Hepatocyte (in vitro differentiated cells): Measurements from ENCODE around the gene GLRA1. TPM values are rescaled to one million over a fixed set of nuclear protein-coding genes. Genes with fewer than 3 reads are reported as not detected.

Experiments
- DNase-seq: peaks from one replicate; pipeline ENCODE4 v3.0.0-alpha.2; 2016; ENCODE audit warnings: low spot score
- H2AFZ ChIP-seq: fragments of 200-600 bp; sonication (generic); 2 replicates; pipeline ENCODE4 v1.6.0; 2016; ENCODE audit warnings: antibody characterized with exemption, mild to moderate bottlenecking
- H3K27ac ChIP-seq: fragments of 200-600 bp; sonication (generic); 2 replicates; pipeline ENCODE4 v1.5.1; 2016; ENCODE audit warnings: mild to moderate bottlenecking
- H3K27me3 ChIP-seq: fragments of 200-600 bp; sonication (generic); 2 replicates; pipeline ENCODE4 v1.6.1; 2016
- H3K36me3 ChIP-seq: fragments of 200-600 bp; sonication (generic); replicated peaks from 2 replicates; pipeline ENCODE4 v1.5.1; 2016; ENCODE audit warnings: low read depth; ENCODE audit not compliant: insufficient read depth
- H3K4me1 ChIP-seq: fragments of 200-600 bp; sonication (generic); 2 replicates; pipeline ENCODE4 v1.5.1; 2016; ENCODE audit warnings: mild to moderate bottlenecking, moderate library complexity; ENCODE audit not compliant: insufficient read depth
- H3K4me2 ChIP-seq: fragments of 200-600 bp; sonication (generic); 2 replicates; pipeline ENCODE4 v1.6.0; 2016
- H3K4me3 ChIP-seq: fragments of 200-600 bp; sonication (generic); 2 replicates; pipeline ENCODE4 v1.5.1; 2016; ENCODE audit warnings: mild to moderate bottlenecking
- H3K79me2 ChIP-seq: fragments of 200-600 bp; sonication (generic); 2 replicates; pipeline ENCODE4 v1.6.0; 2017; ENCODE audit warnings: mild to moderate bottlenecking
- H3K9me2 ChIP-seq: fragments of 200-600 bp; sonication (generic); replicated peaks from 2 replicates; pipeline ENCODE4 v1.6.0; 2017; ENCODE audit warnings: mild to moderate bottlenecking; ENCODE audit not compliant: insufficient read depth
- H3K9me3 ChIP-seq: fragments of 200-600 bp; sonication (generic); 2 replicates; pipeline ENCODE4 v1.5.1; 2016; ENCODE audit warnings: low read depth, mild to moderate bottlenecking
- H4K20me1 ChIP-seq: fragments of 200-600 bp; sonication (generic); 2 replicates; pipeline ENCODE4 v1.6.0; 2016; ENCODE audit warnings: mild to moderate bottlenecking; ENCODE audit not compliant: insufficient read depth, poor library complexity, severe bottlenecking
- EZH2 ChIP-seq: fragments of 200-600 bp; sonication (generic); IDR thresholded peaks from 2 replicates; pipeline ENCODE4 v1.6.1; 2016; ENCODE audit warnings: antibody characterized with exemption, mild to moderate bottlenecking, borderline replicate concordance
- EZH2phosphoT487 ChIP-seq: fragments of 200-600 bp; sonication (generic); IDR thresholded peaks from one replicate; pipeline ENCODE4 v1.6.1; 2018; ENCODE audit warnings: antibody characterized with exemption, mild to moderate bottlenecking, low read depth, moderate library complexity; ENCODE audit not compliant: unreplicated experiment, severe bottlenecking
- WGBS: methylation state at CpG from one replicate; pipeline ENCODE4 v1.1.6; 2016; ENCODE audit warnings: low lambda C conversion rate; ENCODE audit errors: missing lambda C conversion rate; 5-methylcytosine and 5-hydroxymethylcytosine counted together
- polyA plus RNA-seq: library from polyadenylated mRNA; unstranded; fragments of >200 nt; fragmentation: Nextera tagmentation; extraction: Ambion mirVana; gene quantifications from 2 replicates; pipeline ENCODE4 v1.2.1, GENCODE V29; 2016
- total RNA-seq: library from RNA; depleted of rRNA; stranded (reverse); fragments of >200 nt; gene quantifications from 2 replicates; pipeline ENCODE4 v1.2.3, GENCODE V29; 2014
- TF ChIP-seq, protein P1 (sequence below): fragments of 200-600 bp; sonication (generic); IDR thresholded peaks from 2 replicates; pipeline ENCODE4 v1.5.1; 2016; ENCODE audit warnings: antibody characterized with exemption, mild to moderate bottlenecking; ENCODE audit not compliant: poor library complexity

The GLRA1 gene
- total and polyA plus RNA-seq, 2 experiments from 2014 or later, result not detected

DNA sequence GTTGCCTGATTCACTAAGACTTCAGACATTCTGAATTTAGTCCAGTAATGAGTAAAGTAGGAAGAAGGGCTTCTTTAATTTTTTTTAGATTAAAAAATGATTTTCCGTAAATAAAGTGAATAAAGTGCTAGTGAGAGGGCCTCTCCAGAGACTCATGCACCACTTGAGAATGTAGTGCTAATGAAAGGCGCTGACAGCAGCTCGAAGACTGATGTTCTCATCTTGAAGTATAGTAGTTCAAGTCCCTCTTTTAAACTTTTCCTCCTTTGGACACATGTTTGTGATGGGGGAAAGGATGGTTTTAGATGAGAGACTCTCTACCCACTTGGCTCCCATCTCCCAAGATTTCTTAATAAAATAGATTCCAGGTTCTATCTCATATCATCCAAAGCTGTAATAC lies 104.4 kb downstream of the GLRA1 start:
- TF ChIP-seq EZH2 (no peak), EZH2phosphoT487 (no peak)
- TF ChIP-seq, protein P1, sequence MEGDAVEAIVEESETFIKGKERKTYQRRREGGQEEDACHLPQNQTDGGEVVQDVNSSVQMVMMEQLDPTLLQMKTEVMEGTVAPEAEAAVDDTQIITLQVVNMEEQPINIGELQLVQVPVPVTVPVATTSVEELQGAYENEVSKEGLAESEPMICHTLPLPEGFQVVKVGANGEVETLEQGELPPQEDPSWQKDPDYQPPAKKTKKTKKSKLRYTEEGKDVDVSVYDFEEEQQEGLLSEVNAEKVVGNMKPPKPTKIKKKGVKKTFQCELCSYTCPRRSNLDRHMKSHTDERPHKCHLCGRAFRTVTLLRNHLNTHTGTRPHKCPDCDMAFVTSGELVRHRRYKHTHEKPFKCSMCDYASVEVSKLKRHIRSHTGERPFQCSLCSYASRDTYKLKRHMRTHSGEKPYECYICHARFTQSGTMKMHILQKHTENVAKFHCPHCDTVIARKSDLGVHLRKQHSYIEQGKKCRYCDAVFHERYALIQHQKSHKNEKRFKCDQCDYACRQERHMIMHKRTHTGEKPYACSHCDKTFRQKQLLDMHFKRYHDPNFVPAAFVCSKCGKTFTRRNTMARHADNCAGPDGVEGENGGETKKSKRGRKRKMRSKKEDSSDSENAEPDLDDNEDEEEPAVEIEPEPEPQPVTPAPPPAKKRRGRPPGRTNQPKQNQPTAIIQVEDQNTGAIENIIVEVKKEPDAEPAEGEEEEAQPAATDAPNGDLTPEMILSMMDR, result no peak
- H3K36me3 ChIP-seq, result no peaks in the 10 kb centered on the region
- H3K4me1 ChIP-seq, result peaks cover 9% of the 10 kb centered on the region
- no peaks in the 10 kb centered on the region for H4K20me1 ChIP-seq
- no peak for DNase-seq
- H3K4me2 ChIP-seq, result no peak overlapping the region
- no peaks in the 10 kb centered on the region for H3K9me2 ChIP-seq
- 99% methylated on average over 3 of the region's 3 CpGs for WGBS
- no peak overlapping the region for H2AFZ ChIP-seq
- H3K27ac ChIP-seq, result no peak overlapping the region
- H3K79me2 ChIP-seq, result no peaks in the 10 kb centered on the region
- no peak overlapping the region for H3K4me3 ChIP-seq
- H3K27me3 ChIP-seq, result no peaks in the 10 kb centered on the region
- no peaks in the 10 kb centered on the region for H3K9me3 ChIP-seq

DNA sequence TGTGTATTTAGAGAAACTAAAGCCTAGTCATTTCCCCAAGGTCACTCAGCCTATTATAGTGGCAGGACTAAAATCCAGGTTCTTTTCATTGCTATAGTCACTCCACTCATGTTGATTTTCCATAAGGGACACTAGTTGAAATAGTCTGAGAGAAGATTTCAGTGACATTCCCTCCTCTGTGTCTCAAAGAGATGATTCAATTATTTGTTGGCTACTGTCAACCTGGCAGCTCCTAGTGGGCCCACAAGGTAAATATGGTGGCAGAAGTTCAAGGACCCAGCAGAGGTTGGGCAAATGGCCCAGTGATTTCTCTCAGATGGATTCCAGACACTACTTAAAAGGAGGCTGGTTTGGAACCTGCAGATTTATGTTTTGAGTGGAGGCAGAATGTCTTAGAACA lies 104.8 kb downstream of the GLRA1 start:
- no peaks in the 10 kb centered on the region for H3K27me3 ChIP-seq
- no peaks in the 10 kb centered on the region for H3K9me3 ChIP-seq
- TF ChIP-seq EZH2 (no peak), EZH2phosphoT487 (no peak)
- TF ChIP-seq, protein P1, result no peak
- H4K20me1 ChIP-seq, result no peaks in the 10 kb centered on the region
- no peak for DNase-seq
- no peaks in the 10 kb centered on the region for H3K79me2 ChIP-seq
- H3K9me2 ChIP-seq, result no peaks in the 10 kb centered on the region
- no peak overlapping the region for H2AFZ ChIP-seq
- H3K4me2 ChIP-seq, result no peak overlapping the region
- H3K4me3 ChIP-seq, result no peak overlapping the region
- H3K27ac ChIP-seq, result no peak overlapping the region
- H3K36me3 ChIP-seq, result no peaks in the 10 kb centered on the region
- peaks cover 9% of the 10 kb centered on the region for H3K4me1 ChIP-seq

GRCh38 chr5:151815051-151815450 lies 109.6 kb downstream of the GLRA1 start:
- Histone ChIP-seq H3K4me3 (no peak overlapping the region), H3K4me1 (peaks cover 5% of the 10 kb centered on the region), H3K79me2 (no peaks in the 10 kb centered on the region), H3K36me3 (no peaks in the 10 kb centered on the region), H3K4me2 (no peak overlapping the region), H3K27ac (no peak overlapping the region), H4K20me1 (no peaks in the 10 kb centered on the region), H3K27me3 (no peaks in the 10 kb centered on the region), H3K9me3 (no peaks in the 10 kb centered on the region), H2AFZ (no peak overlapping the region), H3K9me2 (no peaks in the 10 kb centered on the region)
- TF ChIP-seq EZH2phosphoT487 (no peak), EZH2 (no peak)
- TF ChIP-seq, protein P1, result no peak
- WGBS, result 96% methylated on average over 1 of the region's 1 CpG
- no peak for DNase-seq

DNA sequence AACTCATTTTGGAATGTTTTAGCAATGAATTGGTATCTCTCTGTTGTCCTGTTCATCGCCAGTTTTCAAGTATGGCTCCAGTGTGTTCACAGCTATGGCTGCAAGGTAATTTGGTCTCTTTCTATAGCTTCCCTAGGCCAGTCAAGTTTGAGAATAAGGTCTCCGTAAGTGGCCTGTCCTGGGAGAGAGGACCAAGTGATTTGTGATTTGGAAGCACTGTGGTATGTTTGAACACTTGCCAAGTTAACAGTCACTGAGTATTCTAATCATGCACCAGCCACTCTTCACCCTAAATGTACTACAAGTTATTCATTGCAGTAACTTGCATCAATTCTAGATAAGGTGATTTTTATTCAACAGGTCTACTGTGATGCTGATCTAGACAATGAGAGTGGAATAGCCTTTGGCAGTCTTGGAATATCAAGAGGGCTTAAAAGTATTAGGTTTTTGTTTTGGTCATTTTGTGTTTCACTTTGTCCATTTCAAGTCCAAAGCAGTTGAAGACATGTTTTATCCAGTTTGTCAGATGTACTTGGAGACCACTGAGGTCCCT lies 111.8 kb downstream of the GLRA1 start:
- no peaks in the 10 kb centered on the region for H3K27me3 ChIP-seq
- TF ChIP-seq EZH2phosphoT487 (no peak), EZH2 (no peak)
- TF ChIP-seq, protein P1, result no peak
- H3K9me3 ChIP-seq, result no peaks in the 10 kb centered on the region
- H3K4me2 ChIP-seq, result no peak overlapping the region
- no peak overlapping the region for H3K4me3 ChIP-seq
- 96% methylated on average over 2 of the region's 2 CpGs for WGBS
- DNase-seq, result no peak
- H4K20me1 ChIP-seq, result no peaks in the 10 kb centered on the region
- H2AFZ ChIP-seq, result no peak overlapping the region
- no peaks in the 10 kb centered on the region for H3K4me1 ChIP-seq
- H3K36me3 ChIP-seq, result no peaks in the 10 kb centered on the region
- H3K79me2 ChIP-seq, result peaks cover 7% of the 10 kb centered on the region
- H3K9me2 ChIP-seq, result no peaks in the 10 kb centered on the region
- H3K27ac ChIP-seq, result no peak overlapping the region
